Measurements from ENCODE around the gene KPNA5. TPM values are rescaled to one million over a fixed set of nuclear protein-coding genes. Genes with fewer than 3 reads are reported as not detected.

KPNA5 gene
- total and polyA plus RNA-seq, 2 of the 13 experiments (the other 11 are each of a cell fraction or from before 2014, with no cell fraction given): 5.3 to 13.0 TPM

GRCh38 chr6:116680880-116681672 is at the start of gene KPNA5 (continued):
- TF ChIP-seq TRAFD1 (CRISPR knock-in tag; IDR thresholded peaks at IDR 0.05; ENCODE audit: borderline replicate concordance) (no peak), EP300 (IDR thresholded peaks at IDR 0.05; ENCODE audit: low read depth in 2 of 2, low read length in 2 of 2) (no peak), EP300 (CRISPR knock-in tag; IDR thresholded peaks at IDR 0.05; ENCODE audit: borderline replicate concordance) (0 out of 2 replicates have a peak, but pooled peaks have one; percentile 53), ZBTB2 (CRISPR knock-in tag; IDR thresholded peaks at IDR 0.05; ENCODE audit: low read depth) (peak; percentile 97), MLLT10 (CRISPR knock-in tag; IDR thresholded peaks at IDR 0.05) (no peak), AKAP8 (CRISPR knock-in tag; IDR thresholded peaks at IDR 0.05) (0 out of 2 replicates have a peak, but pooled peaks have one; percentile 51), ZBTB21 (CRISPR knock-in tag; IDR thresholded peaks at IDR 0.05) (no peak), ZNF253 (CRISPR knock-in tag; IDR thresholded peaks at IDR 0.05; ENCODE audit: borderline replicate concordance) (peak; percentile 50; the same call in 1 of the 2 replicates), KDM3A (CRISPR knock-in tag; IDR thresholded peaks at IDR 0.05; ENCODE audit: low read depth) (peak; percentile 93), HNRNPK (IDR thresholded peaks at IDR 0.05; ENCODE audit: low read depth, low read length, poor library complexity, severe bottlenecking) (peak; percentile 43), MAFG (CRISPR knock-in tag; IDR thresholded peaks at IDR 0.05) (no peak), PHF20 (CRISPR knock-in tag; IDR thresholded peaks at IDR 0.05) (peak; percentile 65), PTBP1 (IDR thresholded peaks at IDR 0.05; ENCODE audit: low read depth, low read length, poor library complexity, severe bottlenecking) (peak; percentile 33), HMG20B (CRISPR knock-in tag; conservative IDR thresholded peaks at IDR 0.05) (peak; percentile 64), ZNF615 (CRISPR knock-in tag; IDR thresholded peaks at IDR 0.05; ENCODE audit: borderline replicate concordance) (0 out of 2 replicates have a peak, but pooled peaks have one; percentile 81), ARNT (IDR thresholded peaks at IDR 0.05) (no peak), RAD21 (CRISPR knock-in tag; IDR thresholded peaks at IDR 0.05) (peak; percentile 54; the same call in 1 of the 2 replicates), ZNF350 (CRISPR knock-in tag; IDR thresholded peaks at IDR 0.05; ENCODE audit: borderline replicate concordance, low read depth) (peak; percentile 79; the same call in 1 of the 2 replicates)
- TF ChIP-seq, protein P1, sequence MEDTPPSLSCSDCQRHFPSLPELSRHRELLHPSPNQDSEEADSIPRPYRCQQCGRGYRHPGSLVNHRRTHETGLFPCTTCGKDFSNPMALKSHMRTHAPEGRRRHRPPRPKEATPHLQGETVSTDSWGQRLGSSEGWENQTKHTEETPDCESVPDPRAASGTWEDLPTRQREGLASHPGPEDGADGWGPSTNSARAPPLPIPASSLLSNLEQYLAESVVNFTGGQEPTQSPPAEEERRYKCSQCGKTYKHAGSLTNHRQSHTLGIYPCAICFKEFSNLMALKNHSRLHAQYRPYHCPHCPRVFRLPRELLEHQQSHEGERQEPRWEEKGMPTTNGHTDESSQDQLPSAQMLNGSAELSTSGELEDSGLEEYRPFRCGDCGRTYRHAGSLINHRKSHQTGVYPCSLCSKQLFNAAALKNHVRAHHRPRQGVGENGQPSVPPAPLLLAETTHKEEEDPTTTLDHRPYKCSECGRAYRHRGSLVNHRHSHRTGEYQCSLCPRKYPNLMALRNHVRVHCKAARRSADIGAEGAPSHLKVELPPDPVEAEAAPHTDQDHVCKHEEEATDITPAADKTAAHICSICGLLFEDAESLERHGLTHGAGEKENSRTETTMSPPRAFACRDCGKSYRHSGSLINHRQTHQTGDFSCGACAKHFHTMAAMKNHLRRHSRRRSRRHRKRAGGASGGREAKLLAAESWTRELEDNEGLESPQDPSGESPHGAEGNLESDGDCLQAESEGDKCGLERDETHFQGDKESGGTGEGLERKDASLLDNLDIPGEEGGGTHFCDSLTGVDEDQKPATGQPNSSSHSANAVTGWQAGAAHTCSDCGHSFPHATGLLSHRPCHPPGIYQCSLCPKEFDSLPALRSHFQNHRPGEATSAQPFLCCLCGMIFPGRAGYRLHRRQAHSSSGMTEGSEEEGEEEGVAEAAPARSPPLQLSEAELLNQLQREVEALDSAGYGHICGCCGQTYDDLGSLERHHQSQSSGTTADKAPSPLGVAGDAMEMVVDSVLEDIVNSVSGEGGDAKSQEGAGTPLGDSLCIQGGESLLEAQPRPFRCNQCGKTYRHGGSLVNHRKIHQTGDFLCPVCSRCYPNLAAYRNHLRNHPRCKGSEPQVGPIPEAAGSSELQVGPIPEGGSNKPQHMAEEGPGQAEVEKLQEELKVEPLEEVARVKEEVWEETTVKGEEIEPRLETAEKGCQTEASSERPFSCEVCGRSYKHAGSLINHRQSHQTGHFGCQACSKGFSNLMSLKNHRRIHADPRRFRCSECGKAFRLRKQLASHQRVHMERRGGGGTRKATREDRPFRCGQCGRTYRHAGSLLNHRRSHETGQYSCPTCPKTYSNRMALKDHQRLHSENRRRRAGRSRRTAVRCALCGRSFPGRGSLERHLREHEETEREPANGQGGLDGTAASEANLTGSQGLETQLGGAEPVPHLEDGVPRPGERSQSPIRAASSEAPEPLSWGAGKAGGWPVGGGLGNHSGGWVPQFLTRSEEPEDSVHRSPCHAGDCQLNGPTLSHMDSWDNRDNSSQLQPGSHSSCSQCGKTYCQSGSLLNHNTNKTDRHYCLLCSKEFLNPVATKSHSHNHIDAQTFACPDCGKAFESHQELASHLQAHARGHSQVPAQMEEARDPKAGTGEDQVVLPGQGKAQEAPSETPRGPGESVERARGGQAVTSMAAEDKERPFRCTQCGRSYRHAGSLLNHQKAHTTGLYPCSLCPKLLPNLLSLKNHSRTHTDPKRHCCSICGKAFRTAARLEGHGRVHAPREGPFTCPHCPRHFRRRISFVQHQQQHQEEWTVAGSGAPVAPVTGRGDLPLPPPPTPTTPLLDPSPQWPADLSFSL (CRISPR knock-in tag; IDR thresholded peaks at IDR 0.05): no peak
